ENCODE data around the gene PRR35. TPM values are rescaled to one million over a fixed set of nuclear protein-coding genes. Genes with fewer than 3 reads are reported as not detected.

The PRR35 gene
- total RNA-seq: not detected in 2 replicates

- intact Hi-C loops (cut with micrococcal nuclease): no loop called here
Observed at GRCh38 chr16:560204-560700, at the start of gene PRR35. Gene PRR35, plus strand, starts transcription at chr16:560394. Its CDS starts 2,901 bp downstream, at chr16:563295.

- intact Hi-C loops (cut with micrococcal nuclease): no loop called here
Observed at GRCh38 chr16:512802-513201, 47.4 kb upstream of the PRR35 start.

GRCh38 chr16:513950-514349 lies 46.2 kb upstream of the PRR35 start:
- intact Hi-C loops (cut with micrococcal nuclease): no loop called here

GRCh38 chr16:515175-515938 lies 44.8 kb upstream of the PRR35 start:
- intact Hi-C loops (cut with micrococcal nuclease): no loop called here

GRCh38 chr16:515939-516226 lies 44.3 kb upstream of the PRR35 start:
- intact Hi-C loops (cut with micrococcal nuclease): no loop called here

GRCh38 chr16:516301-516700 lies 43.9 kb upstream of the PRR35 start:
- intact Hi-C loops (cut with micrococcal nuclease): no loop called here

- intact Hi-C loops (cut with micrococcal nuclease): no loop called here
Observed at GRCh38 chr16:518858-519257, 41.3 kb upstream of the PRR35 start.

- intact Hi-C loops (cut with micrococcal nuclease): no loop called here
Observed at GRCh38 chr16:519425-519824, 40.8 kb upstream of the PRR35 start.

- intact Hi-C loops (cut with micrococcal nuclease): no loop called here
Observed at GRCh38 chr16:519841-520687, 40.1 kb upstream of the PRR35 start.

GRCh38 chr16:520847-521246 lies 39.3 kb upstream of the PRR35 start:
- intact Hi-C loops (cut with micrococcal nuclease): no loop called here

- intact Hi-C loops (cut with micrococcal nuclease): no loop called here
Observed at GRCh38 chr16:521381-522210, 38.6 kb upstream of the PRR35 start.

GRCh38 chr16:522320-523096 lies 37.7 kb upstream of the PRR35 start:
- intact Hi-C loops (cut with micrococcal nuclease): no loop called here

- intact Hi-C loops (cut with micrococcal nuclease): no loop called here
Observed at GRCh38 chr16:523097-523741, 37.0 kb upstream of the PRR35 start.

GRCh38 chr16:524274-525040 lies 35.7 kb upstream of the PRR35 start:
- intact Hi-C loops (cut with micrococcal nuclease): loop anchor here (5.0 kb wide), 2 partner anchors 43 to 113 kb away; partner anchors contain the start of genes METTL26, NHLRC4 and PIGQ

GRCh38 chr16:525123-525519 lies 35.1 kb upstream of the PRR35 start:
- intact Hi-C loops (cut with micrococcal nuclease): loop anchor here (5.0 kb wide), 2 partner anchors 42 to 112 kb away; partner anchors contain the start of genes METTL26, NHLRC4 and PIGQ

GRCh38 chr16:525520-526180 lies 34.5 kb upstream of the PRR35 start:
- intact Hi-C loops (cut with micrococcal nuclease): loop anchor here (5.0 kb wide), 2 partner anchors 42 to 112 kb away; partner anchors contain the start of genes METTL26, NHLRC4 and PIGQ

GRCh38 chr16:526181-527014 lies 33.8 kb upstream of the PRR35 start:
- intact Hi-C loops (cut with micrococcal nuclease): loop anchor here (1.0 to 5.0 kb wide), 4 partner anchors 41 to 125 kb away; partner anchors contain the start of genes DECR2, METTL26, NHLRC4 and PIGQ

Measured in T-helper 2 cell treated with Interferon-gamma antibody and Interleukin-4, amounts not matched to agents 100 ng/mL and 5 ng/mL, for 36 hours (primary cell).